Colonic mucosa (tissue), 4 donors: ENCODE data around the gene CHCHD3. TPM values are rescaled to one million over a fixed set of nuclear protein-coding genes. Genes with fewer than 3 reads are reported as not detected.
A peak's percentile ranks its signal among the peaks of the same experiment; 100 is the strongest.

Experiments
- DNase-seq: peaks from one replicate; pipeline ENCODE4 v3.0.0-alpha.2; 2020
- H3K27ac ChIP-seq: fragments of 200-600 bp; one replicate; pipeline ENCODE4 v1.8.0; 2021
- H3K27me3 ChIP-seq: fragments of 200-600 bp; one replicate; pipeline ENCODE4 v1.8.0; 2021
- H3K36me3 ChIP-seq: fragments of 200-600 bp; one replicate; pipeline ENCODE4 v1.8.0; 2021
- H3K4me1 ChIP-seq: fragments of 200-600 bp; one replicate; pipeline ENCODE4 v1.8.0; 2021; ENCODE audit warnings: mild to moderate bottlenecking
- H3K4me3 ChIP-seq: fragments of 200-600 bp; one replicate; pipeline ENCODE4 v1.8.0; 2021
- H3K9ac ChIP-seq, 2 donors: one replicate each; pipeline ENCODE4 v1.7.0; 2013; ENCODE audit warnings: control low read depth in 2 of 2, low read depth in 2 of 2, low read length in 2 of 2
- H3K9me3 ChIP-seq: fragments of 200-600 bp; one replicate; pipeline ENCODE4 v1.8.0; 2021
- CTCF ChIP-seq: fragments of 200-600 bp; IDR thresholded peaks from one replicate; pipeline ENCODE4 v1.8.0; 2022; ENCODE audit warnings: antibody characterized with exemption, mild to moderate bottlenecking
- intact Hi-C: fragments of 100-400 bp; cut with DNase I; formaldehyde crosslinking; loops from one replicate; pipeline ENCODE4 v1.14.1; 2022
- total RNA-seq, 2 donors: library from RNA; stranded (reverse); fragmentation: NEBNext Ultra II Directional in 1 of 2; extraction: Animal tissue kit (Norgen Biotek cat#: 25700) in 1 of 2; gene quantifications; one replicate each; pipeline ENCODE4 v1.2.1, GENCODE V29; 2021
- donor health status: healthy.
- donor health status: DM: no; HTN: no; CAD: no.
- donor health status: DM: no; HTN: no; CAD: no.

CHCHD3 gene
- 100 to 1,000 TPM in 1 of 2 donors, 10 to 100 TPM in 1; 81.5 to 112 TPM for total RNA-seq

DNA sequence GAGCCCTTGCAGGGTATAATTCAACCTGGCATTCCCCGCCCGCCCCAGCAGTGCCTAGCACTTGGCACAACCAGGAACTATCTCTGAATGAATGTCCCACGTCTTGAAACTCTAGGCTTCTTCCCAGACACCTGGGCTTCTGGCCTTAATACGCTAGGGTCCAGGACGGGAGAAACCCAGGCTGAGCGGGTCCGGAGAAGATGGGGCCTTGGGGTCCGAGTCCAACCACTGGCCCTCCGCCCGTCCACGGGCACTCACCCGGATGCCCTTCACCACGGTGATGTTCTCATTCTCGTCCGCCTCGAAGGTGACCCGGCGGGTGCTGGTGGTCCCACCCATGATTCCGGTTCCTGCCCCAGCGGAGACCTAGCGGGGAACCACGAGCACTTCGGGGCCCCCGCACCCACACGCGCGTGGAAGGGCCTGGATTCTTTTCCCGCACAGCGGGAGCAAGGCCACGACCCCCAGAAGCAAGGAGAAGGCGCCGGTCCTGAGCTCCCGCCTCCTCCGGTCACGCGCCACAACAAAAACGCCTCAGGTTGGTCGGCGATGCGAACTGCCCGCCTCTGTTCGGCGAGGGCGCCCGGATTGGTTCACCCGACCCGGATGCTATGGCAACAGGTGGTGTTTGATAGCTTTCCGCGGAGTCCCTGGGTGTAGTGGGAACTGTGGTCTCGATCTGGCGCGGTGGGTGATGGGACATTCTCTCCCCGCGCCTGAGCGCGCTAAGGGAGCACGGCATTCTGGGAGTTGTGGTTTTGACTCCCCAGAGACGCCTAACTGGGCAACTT, at the start of gene CHCHD3:
Gene CHCHD3 (minus strand): TSS at position 492 of the 791 bp plus-strand sequence. CDS start 153 bp downstream, at position 339.
- Histone ChIP-seq H3K27me3 (no peaks in the 10 kb centered on the region), H3K9ac (peak within 1 kb of the TSS; percentile 78 to 84), H3K36me3 (no peaks in the 10 kb centered on the region), H3K27ac (peak within 1 kb of the TSS; percentile 74), H3K4me1 (peaks cover 4% of the 10 kb centered on the region), H3K4me3 (peak within 1 kb of the TSS; percentile 77), H3K9me3 (no peaks in the 10 kb centered on the region)
- DNase-seq = peak; percentile 98
- intact Hi-C loops = no loop called here
- TF ChIP-seq CTCF = no peak

DNA sequence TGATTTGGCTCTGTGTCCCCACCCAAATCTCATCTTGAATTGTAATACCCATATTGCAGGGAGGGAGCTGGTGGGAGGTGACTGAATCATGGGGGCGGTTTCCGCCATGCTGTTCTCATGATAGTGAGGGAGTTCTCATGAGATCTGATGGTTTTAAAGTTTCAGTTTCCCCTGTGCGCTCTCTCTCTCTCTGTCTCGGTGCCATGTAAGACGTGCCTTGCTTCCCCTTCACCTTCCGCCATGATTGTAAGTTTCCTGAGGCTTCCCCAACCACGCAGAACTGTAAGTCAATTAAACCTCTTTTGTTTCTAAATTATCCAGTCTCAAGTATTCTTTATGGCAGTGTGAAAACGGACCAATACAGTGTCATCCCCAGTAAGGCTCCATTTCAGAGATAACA, 48.3 kb upstream of the CHCHD3 start:
- TF ChIP-seq CTCF = no peak
- no peak overlapping the region for H3K27ac ChIP-seq
- DNase-seq = no peak
- no peaks in the 10 kb centered on the region for H3K4me1 ChIP-seq
- no peaks in the 10 kb centered on the region for H3K9me3 ChIP-seq
- no peak overlapping the region for H3K9ac ChIP-seq
- H3K36me3 ChIP-seq = no peaks in the 10 kb centered on the region
- H3K27me3 ChIP-seq = no peaks in the 10 kb centered on the region
- intact Hi-C loops = no loop called here
- H3K4me3 ChIP-seq = no peak overlapping the region

DNA sequence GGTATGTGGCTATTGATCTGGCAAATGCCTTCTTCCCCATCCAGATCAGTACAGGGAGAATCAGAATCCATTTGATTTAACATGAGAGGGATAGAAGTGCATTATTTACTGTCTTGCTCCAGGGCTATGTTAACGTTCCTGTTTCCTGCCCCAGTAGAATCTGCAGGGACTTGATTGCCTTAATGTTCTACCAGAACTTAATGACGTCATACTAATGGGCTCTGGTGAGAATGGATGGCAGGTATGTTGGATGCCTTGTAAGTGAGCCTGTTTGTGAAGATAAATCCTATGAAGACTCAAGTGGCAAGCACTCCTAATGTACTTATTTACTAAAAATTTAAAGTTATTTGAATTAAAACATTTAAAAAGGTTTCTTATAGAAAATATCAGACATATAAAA, 44.5 kb upstream of the CHCHD3 start:
- no peaks in the 10 kb centered on the region for H3K27me3 ChIP-seq
- no peak overlapping the region for H3K9ac ChIP-seq
- intact Hi-C loops = no loop called here
- no peak overlapping the region for H3K4me3 ChIP-seq
- TF ChIP-seq CTCF = no peak
- H3K4me1 ChIP-seq = no peaks in the 10 kb centered on the region
- H3K36me3 ChIP-seq = no peaks in the 10 kb centered on the region
- no peak for DNase-seq
- no peaks in the 10 kb centered on the region for H3K9me3 ChIP-seq
- no peak overlapping the region for H3K27ac ChIP-seq

- DNase-seq = no peak
- intact Hi-C loops = no loop called here
These were observed 43.1 kb upstream of the CHCHD3 start for GRCh38 chr7:133124974-133125373.

GRCh38 chr7:133121175-133121844, 39.4 kb upstream of the CHCHD3 start:
- TF ChIP-seq CTCF = no peak

More at GRCh38 chr7:133124974-133125373, 43.1 kb upstream of the CHCHD3 start:
- H3K27ac ChIP-seq = no peak overlapping the region
- no peaks in the 10 kb centered on the region for H3K4me1 ChIP-seq
- no peaks in the 10 kb centered on the region for H3K27me3 ChIP-seq
- no peak for TF ChIP-seq CTCF
- no peak overlapping the region for H3K9ac ChIP-seq
- no peaks in the 10 kb centered on the region for H3K36me3 ChIP-seq
- no peaks in the 10 kb centered on the region for H3K9me3 ChIP-seq
- no peak overlapping the region for H3K4me3 ChIP-seq

More at GRCh38 chr7:133121175-133121844, 39.4 kb upstream of the CHCHD3 start:
- H3K27me3 ChIP-seq = no peaks in the 10 kb centered on the region
- no peak for DNase-seq
- no peak overlapping the region for H3K9ac ChIP-seq
- no peaks in the 10 kb centered on the region for H3K4me1 ChIP-seq
- no peaks in the 10 kb centered on the region for H3K9me3 ChIP-seq
- H3K27ac ChIP-seq = no peak overlapping the region
- intact Hi-C loops = no loop called here
- no peaks in the 10 kb centered on the region for H3K36me3 ChIP-seq
- no peak overlapping the region for H3K4me3 ChIP-seq
